Cardiac muscle cell (in vitro differentiated cells and primary cell): ENCODE results near the gene APEH. TPM values are rescaled to one million over a fixed set of nuclear protein-coding genes. Genes with fewer than 3 reads are reported as not detected.

Source experiments
- DNase-seq, 2 donors: peaks; one replicate each; pipeline versions ENCODE4 v3.0.0 to v3.0.0-alpha.2; 2010 to 2017; ENCODE audit warnings: low read depth in 1 of 2, low spot score in 1 of 2
- H3K27ac ChIP-seq: fragments of 200-600 bp; sonication (generic); 2 replicates; pipeline ENCODE4 v1.5.1; 2016
- H3K27me3 ChIP-seq: fragments of 200-600 bp; sonication (generic); 2 replicates; pipeline ENCODE4 v1.6.0; 2016; ENCODE audit warnings: control low read depth
- H3K36me3 ChIP-seq: fragments of 200-600 bp; sonication (generic); 2 replicates; pipeline ENCODE4 v1.5.1; 2016; ENCODE audit warnings: control low read depth
- H3K4me1 ChIP-seq: fragments of 200-600 bp; sonication (generic); 2 replicates; pipeline ENCODE4 v1.8.1; 2017; ENCODE audit warnings: low read depth, mild to moderate bottlenecking, mixed run types
- H3K4me3 ChIP-seq: fragments of 200-600 bp; sonication (generic); 2 replicates; pipeline ENCODE4 v1.5.1; 2016; ENCODE audit warnings: mild to moderate bottlenecking
- H3K9me3 ChIP-seq: fragments of 200-600 bp; sonication (generic); 2 replicates; pipeline ENCODE4 v1.5.1; 2017; ENCODE audit warnings: low read depth, mild to moderate bottlenecking, control low read depth
- CTCF ChIP-seq: IDR thresholded peaks from 2 replicates; pipeline ENCODE4 v1.5.1; 2012; ENCODE audit warnings: low read depth, mild to moderate bottlenecking, low read length
- polyA plus RNA-seq: library from polyadenylated mRNA; unstranded; fragments of >200 nt; fragmentation: Nextera tagmentation; extraction: Ambion mirVana; gene quantifications from 2 replicates; pipeline ENCODE4 v1.2.1, GENCODE V29; 2016
- total RNA-seq: library from RNA; depleted of rRNA; stranded (reverse); fragments of >200 nt; gene quantifications from 2 replicates; pipeline ENCODE4 v1.2.3, GENCODE V29; 2016

The APEH gene
- total and polyA plus RNA-seq, 2 experiments from 2014 or later, result 165 to 216 TPM

GRCh38 chr3:49703956-49704355 is 29.8 kb downstream of the APEH start:
- no peaks in the 10 kb centered on the region for H3K4me1 ChIP-seq
- H3K9me3 ChIP-seq, result no peaks in the 10 kb centered on the region
- no peak overlapping the region for H3K4me3 ChIP-seq
- no peak for TF ChIP-seq CTCF
- H3K27ac ChIP-seq, result no peak overlapping the region
- no peaks in the 10 kb centered on the region for H3K36me3 ChIP-seq
- H3K27me3 ChIP-seq, result no peaks in the 10 kb centered on the region
- DNase-seq, result no peak

GRCh38 chr3:49704629-49705028 is 30.5 kb downstream of the APEH start:
- no peak for DNase-seq
- Histone ChIP-seq H3K27ac (no peak overlapping the region), H3K4me1 (no peaks in the 10 kb centered on the region), H3K27me3 (no peaks in the 10 kb centered on the region), H3K4me3 (no peak overlapping the region), H3K36me3 (no peaks in the 10 kb centered on the region), H3K9me3 (no peaks in the 10 kb centered on the region)
- no peak for TF ChIP-seq CTCF

GRCh38 chr3:49705390-49705960 is 31.3 kb downstream of the APEH start:
- Histone ChIP-seq H3K9me3 (no peaks in the 10 kb centered on the region), H3K4me3 (no peak overlapping the region), H3K27me3 (no peaks in the 10 kb centered on the region), H3K36me3 (no peaks in the 10 kb centered on the region), H3K27ac (no peak overlapping the region), H3K4me1 (no peaks in the 10 kb centered on the region)
- no peak for TF ChIP-seq CTCF
- DNase-seq, result no peak

- H3K4me3 ChIP-seq, result no peak overlapping the region
- no peaks in the 10 kb centered on the region for H3K27me3 ChIP-seq
- H3K9me3 ChIP-seq, result no peaks in the 10 kb centered on the region
- no peak overlapping the region for H3K27ac ChIP-seq
- no peaks in the 10 kb centered on the region for H3K4me1 ChIP-seq
- no peak for TF ChIP-seq CTCF
- no peaks in the 10 kb centered on the region for H3K36me3 ChIP-seq
- DNase-seq, result no peak
These were observed 32.4 kb downstream of the APEH start for GRCh38 chr3:49706456-49707112.

GRCh38 chr3:49707113-49707480 is 32.9 kb downstream of the APEH start:
- H3K36me3 ChIP-seq, result no peaks in the 10 kb centered on the region
- H3K27ac ChIP-seq, result no peak overlapping the region
- no peak overlapping the region for H3K4me3 ChIP-seq
- H3K27me3 ChIP-seq, result no peaks in the 10 kb centered on the region
- no peak for DNase-seq
- TF ChIP-seq CTCF, result no peak
- H3K9me3 ChIP-seq, result no peaks in the 10 kb centered on the region
- H3K4me1 ChIP-seq, result no peaks in the 10 kb centered on the region
